ENCODE results near the gene EPS15. TPM values are rescaled to one million over a fixed set of nuclear protein-coding genes. Genes with fewer than 3 reads are reported as not detected.
"Not testable (repeated sequence)": the region's sequence is repeated elsewhere in the genome, so short reads cannot be mapped to it uniquely, and the experiment has no call there.

Gene EPS15
- total RNA-seq, 1 experiment from 2014 or later: 37.1 TPM

DNA sequence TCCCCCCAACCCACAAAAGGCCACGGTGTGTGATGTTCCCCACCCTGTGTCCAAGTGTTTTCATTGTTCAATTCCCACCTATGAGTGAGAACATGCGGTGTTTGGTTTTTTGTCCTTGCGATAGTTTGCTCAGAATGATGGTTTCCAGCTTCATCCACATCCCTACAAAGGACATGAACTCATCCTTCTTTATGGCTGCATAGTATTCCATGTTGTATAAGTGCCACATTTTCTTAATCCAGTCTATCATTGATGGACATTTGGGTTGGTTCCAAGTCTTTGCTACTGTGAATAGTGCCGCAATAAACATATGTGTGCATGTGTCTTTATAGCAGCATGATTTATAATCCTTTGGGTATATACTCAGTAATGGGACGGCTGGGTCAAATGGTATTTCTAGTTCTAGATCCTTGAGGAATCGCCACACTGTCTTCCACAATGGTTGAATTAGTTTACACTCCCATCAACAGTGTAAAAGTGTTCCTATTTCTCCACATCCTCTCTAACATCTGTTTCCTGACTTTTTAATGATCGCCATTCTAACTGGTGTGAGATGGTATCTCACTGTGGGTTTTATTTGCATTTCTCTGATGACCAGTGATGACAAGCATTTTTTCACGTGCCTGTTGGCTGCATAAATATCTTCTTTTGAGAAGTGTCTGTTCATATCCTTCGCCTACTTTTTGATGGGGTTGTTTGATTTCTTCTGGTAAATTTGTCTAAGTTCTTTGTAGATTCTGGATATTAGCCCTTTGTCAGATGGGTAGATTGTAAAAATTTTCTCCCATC, 44.0 kb downstream of the EPS15 start:
- peaks cover 28% of the 10 kb centered on the region for H3K36me3 Mint-ChIP-seq
- H3K4me1 Mint-ChIP-seq; H3K27ac Mint-ChIP-seq; DNase-seq (ENCODE audit: low spot score); H3K27me3 Mint-ChIP-seq (ENCODE audit: low read depth); ATAC-seq; H3K4me3 Mint-ChIP-seq; CTCF ChIA-PET; POLR2A ChIA-PET: not testable (repeated sequence)
- H3K9me3 Mint-ChIP-seq: peaks cover 25% of the 10 kb centered on the region

DNA sequence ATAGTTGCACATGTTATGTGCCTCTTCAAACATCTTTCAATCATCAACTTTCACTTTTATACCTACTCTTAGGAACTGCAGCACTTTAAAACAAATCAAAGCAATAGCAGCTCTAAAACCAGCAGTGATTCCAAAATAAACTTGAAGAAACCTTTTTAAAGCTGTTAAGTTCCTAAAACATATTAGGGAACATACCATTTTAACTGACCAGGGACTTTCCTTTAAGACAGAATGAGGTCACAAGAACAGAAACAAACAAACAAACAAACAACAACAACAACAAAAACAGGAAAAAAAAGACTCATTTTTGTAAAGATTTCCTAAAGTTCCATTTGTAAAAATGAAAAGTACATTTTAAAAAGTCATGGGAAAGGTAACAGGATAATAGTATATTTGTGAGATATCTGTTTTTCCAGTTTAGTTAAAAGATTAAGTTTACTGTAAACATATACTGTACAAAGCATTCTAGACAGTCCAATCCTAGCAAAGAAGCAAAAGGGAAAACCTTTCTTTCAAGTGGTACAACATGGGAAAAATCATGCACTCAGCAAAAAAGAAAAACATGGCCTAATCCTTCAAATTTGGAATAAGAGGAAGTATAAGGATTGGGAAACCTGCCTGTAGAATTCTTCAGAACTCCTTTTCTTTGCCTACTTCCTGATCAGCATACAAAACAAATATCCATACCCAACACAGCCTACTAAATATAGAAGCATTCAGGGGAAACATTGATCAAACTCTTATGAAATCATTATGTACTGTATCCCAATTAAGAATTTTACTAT, 45.5 kb downstream of the EPS15 start:
- Mint-ChIP-seq H3K36me3 (peaks cover 17% of the 10 kb centered on the region; the same call in 1 of the 2 replicates), H3K27me3 (ENCODE audit: low read depth) (no peaks in the 10 kb centered on the region), H3K27ac (0 out of 2 replicates have a peak overlapping the region, but pooled peaks have one; percentile 20), H3K4me1 (no peaks in the 10 kb centered on the region), H3K9me3 (peaks cover 19% of the 10 kb centered on the region), H3K4me3 (no peak overlapping the region)
- CTCF ChIA-PET: no interaction called here
- POLR2A ChIA-PET: no interaction called here
- DNase-seq (ENCODE audit: low spot score): no peak
- ATAC-seq: no peak
- TF ChIP-seq, protein P1, sequence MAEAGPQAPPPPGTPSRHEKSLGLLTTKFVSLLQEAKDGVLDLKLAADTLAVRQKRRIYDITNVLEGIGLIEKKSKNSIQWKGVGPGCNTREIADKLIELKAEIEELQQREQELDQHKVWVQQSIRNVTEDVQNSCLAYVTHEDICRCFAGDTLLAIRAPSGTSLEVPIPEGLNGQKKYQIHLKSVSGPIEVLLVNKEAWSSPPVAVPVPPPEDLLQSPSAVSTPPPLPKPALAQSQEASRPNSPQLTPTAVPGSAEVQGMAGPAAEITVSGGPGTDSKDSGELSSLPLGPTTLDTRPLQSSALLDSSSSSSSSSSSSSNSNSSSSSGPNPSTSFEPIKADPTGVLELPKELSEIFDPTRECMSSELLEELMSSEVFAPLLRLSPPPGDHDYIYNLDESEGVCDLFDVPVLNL (CRISPR knock-in tag; IDR thresholded peaks at IDR 0.05; ENCODE audit: borderline replicate concordance, low read depth): no peak
- TF ChIP-seq, protein P2, sequence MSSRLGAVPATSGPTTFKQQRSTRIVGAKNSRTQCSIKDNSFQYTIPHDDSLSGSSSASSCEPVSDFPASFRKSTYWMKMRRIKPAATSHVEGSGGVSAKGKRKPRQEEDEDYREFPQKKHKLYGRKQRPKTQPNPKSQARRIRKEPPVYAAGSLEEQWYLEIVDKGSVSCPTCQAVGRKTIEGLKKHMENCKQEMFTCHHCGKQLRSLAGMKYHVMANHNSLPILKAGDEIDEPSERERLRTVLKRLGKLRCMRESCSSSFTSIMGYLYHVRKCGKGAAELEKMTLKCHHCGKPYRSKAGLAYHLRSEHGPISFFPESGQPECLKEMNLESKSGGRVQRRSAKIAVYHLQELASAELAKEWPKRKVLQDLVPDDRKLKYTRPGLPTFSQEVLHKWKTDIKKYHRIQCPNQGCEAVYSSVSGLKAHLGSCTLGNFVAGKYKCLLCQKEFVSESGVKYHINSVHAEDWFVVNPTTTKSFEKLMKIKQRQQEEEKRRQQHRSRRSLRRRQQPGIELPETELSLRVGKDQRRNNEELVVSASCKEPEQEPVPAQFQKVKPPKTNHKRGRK (CRISPR knock-in tag; IDR thresholded peaks at IDR 0.05; ENCODE audit: borderline replicate concordance): no peak
- TF ChIP-seq, protein P3, sequence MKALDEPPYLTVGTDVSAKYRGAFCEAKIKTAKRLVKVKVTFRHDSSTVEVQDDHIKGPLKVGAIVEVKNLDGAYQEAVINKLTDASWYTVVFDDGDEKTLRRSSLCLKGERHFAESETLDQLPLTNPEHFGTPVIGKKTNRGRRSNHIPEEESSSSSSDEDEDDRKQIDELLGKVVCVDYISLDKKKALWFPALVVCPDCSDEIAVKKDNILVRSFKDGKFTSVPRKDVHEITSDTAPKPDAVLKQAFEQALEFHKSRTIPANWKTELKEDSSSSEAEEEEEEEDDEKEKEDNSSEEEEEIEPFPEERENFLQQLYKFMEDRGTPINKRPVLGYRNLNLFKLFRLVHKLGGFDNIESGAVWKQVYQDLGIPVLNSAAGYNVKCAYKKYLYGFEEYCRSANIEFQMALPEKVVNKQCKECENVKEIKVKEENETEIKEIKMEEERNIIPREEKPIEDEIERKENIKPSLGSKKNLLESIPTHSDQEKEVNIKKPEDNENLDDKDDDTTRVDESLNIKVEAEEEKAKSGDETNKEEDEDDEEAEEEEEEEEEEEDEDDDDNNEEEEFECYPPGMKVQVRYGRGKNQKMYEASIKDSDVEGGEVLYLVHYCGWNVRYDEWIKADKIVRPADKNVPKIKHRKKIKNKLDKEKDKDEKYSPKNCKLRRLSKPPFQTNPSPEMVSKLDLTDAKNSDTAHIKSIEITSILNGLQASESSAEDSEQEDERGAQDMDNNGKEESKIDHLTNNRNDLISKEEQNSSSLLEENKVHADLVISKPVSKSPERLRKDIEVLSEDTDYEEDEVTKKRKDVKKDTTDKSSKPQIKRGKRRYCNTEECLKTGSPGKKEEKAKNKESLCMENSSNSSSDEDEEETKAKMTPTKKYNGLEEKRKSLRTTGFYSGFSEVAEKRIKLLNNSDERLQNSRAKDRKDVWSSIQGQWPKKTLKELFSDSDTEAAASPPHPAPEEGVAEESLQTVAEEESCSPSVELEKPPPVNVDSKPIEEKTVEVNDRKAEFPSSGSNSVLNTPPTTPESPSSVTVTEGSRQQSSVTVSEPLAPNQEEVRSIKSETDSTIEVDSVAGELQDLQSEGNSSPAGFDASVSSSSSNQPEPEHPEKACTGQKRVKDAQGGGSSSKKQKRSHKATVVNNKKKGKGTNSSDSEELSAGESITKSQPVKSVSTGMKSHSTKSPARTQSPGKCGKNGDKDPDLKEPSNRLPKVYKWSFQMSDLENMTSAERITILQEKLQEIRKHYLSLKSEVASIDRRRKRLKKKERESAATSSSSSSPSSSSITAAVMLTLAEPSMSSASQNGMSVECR (CRISPR knock-in tag; IDR thresholded peaks at IDR 0.05; ENCODE audit: borderline replicate concordance): no peak
- no peak for TF ChIP-seq CREM (CRISPR knock-in tag; IDR thresholded peaks at IDR 0.05)
- TF ChIP-seq, protein P4, sequence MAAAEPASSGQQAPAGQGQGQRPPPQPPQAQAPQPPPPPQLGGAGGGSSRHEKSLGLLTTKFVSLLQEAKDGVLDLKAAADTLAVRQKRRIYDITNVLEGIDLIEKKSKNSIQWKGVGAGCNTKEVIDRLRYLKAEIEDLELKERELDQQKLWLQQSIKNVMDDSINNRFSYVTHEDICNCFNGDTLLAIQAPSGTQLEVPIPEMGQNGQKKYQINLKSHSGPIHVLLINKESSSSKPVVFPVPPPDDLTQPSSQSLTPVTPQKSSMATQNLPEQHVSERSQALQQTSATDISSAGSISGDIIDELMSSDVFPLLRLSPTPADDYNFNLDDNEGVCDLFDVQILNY (CRISPR knock-in tag; IDR thresholded peaks at IDR 0.05): no peak
- no peak for TF ChIP-seq NFYB (CRISPR knock-in tag; conservative IDR thresholded peaks at IDR 0.05; ENCODE audit: low read depth)
- TF ChIP-seq, protein P5, sequence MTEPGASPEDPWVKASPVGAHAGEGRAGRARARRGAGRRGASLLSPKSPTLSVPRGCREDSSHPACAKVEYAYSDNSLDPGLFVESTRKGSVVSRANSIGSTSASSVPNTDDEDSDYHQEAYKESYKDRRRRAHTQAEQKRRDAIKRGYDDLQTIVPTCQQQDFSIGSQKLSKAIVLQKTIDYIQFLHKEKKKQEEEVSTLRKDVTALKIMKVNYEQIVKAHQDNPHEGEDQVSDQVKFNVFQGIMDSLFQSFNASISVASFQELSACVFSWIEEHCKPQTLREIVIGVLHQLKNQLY (CRISPR knock-in tag; IDR thresholded peaks at IDR 0.05): no peak
- no peak for TF ChIP-seq RORB (CRISPR knock-in tag; IDR thresholded peaks at IDR 0.05)
- no peak for TF ChIP-seq OVOL2 (CRISPR knock-in tag; IDR thresholded peaks at IDR 0.05; ENCODE audit: borderline replicate concordance)
- TF ChIP-seq, protein P6, sequence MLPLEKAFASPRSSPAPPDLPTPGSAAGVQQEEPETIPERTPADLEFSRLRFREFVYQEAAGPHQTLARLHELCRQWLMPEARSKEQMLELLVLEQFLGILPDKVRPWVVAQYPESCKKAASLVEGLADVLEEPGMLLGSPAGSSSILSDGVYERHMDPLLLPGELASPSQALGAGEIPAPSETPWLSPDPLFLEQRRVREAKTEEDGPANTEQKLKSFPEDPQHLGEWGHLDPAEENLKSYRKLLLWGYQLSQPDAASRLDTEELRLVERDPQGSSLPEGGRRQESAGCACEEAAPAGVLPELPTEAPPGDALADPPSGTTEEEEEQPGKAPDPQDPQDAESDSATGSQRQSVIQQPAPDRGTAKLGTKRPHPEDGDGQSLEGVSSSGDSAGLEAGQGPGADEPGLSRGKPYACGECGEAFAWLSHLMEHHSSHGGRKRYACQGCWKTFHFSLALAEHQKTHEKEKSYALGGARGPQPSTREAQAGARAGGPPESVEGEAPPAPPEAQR (CRISPR knock-in tag; IDR thresholded peaks at IDR 0.05): no peak
- TF ChIP-seq, protein P7, sequence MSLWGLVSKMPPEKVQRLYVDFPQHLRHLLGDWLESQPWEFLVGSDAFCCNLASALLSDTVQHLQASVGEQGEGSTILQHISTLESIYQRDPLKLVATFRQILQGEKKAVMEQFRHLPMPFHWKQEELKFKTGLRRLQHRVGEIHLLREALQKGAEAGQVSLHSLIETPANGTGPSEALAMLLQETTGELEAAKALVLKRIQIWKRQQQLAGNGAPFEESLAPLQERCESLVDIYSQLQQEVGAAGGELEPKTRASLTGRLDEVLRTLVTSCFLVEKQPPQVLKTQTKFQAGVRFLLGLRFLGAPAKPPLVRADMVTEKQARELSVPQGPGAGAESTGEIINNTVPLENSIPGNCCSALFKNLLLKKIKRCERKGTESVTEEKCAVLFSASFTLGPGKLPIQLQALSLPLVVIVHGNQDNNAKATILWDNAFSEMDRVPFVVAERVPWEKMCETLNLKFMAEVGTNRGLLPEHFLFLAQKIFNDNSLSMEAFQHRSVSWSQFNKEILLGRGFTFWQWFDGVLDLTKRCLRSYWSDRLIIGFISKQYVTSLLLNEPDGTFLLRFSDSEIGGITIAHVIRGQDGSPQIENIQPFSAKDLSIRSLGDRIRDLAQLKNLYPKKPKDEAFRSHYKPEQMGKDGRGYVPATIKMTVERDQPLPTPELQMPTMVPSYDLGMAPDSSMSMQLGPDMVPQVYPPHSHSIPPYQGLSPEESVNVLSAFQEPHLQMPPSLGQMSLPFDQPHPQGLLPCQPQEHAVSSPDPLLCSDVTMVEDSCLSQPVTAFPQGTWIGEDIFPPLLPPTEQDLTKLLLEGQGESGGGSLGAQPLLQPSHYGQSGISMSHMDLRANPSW (CRISPR knock-in tag; conservative IDR thresholded peaks at IDR 0.05; ENCODE audit: low read depth): no peak
- no peak for TF ChIP-seq KAT7 (CRISPR knock-in tag; IDR thresholded peaks at IDR 0.05; ENCODE audit: borderline replicate concordance)
- no peak for TF ChIP-seq PRRX2 (CRISPR knock-in tag; IDR thresholded peaks at IDR 0.05)
- TF ChIP-seq ZNF396 (CRISPR knock-in tag; IDR thresholded peaks at IDR 0.05; ENCODE audit: borderline replicate concordance): no peak
- TF ChIP-seq NFATC4 (CRISPR knock-in tag; IDR thresholded peaks at IDR 0.05): no peak
- TF ChIP-seq, protein P8, sequence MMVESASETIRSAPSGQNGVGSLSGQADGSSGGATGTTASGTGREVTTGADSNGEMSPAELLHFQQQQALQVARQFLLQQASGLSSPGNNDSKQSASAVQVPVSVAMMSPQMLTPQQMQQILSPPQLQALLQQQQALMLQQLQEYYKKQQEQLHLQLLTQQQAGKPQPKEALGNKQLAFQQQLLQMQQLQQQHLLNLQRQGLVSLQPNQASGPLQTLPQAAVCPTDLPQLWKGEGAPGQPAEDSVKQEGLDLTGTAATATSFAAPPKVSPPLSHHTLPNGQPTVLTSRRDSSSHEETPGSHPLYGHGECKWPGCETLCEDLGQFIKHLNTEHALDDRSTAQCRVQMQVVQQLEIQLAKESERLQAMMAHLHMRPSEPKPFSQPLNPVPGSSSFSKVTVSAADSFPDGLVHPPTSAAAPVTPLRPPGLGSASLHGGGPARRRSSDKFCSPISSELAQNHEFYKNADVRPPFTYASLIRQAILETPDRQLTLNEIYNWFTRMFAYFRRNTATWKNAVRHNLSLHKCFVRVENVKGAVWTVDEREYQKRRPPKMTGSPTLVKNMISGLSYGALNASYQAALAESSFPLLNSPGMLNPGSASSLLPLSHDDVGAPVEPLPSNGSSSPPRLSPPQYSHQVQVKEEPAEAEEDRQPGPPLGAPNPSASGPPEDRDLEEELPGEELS (CRISPR knock-in tag; IDR thresholded peaks at IDR 0.05): no peak
